ENCODE measurements around the gene BMP15.

The BMP15 gene

GRCh38 chrX:50920132-50920531, 9.6 kb downstream of the BMP15 start:
- peak; percentile 24 for DNase-seq (ENCODE audit: low read depth)
- no peak overlapping the region for H3K4me3 ChIP-seq (ENCODE audit: control insufficient read depth, low read depth, low read length)
- TF ChIP-seq, protein P1, sequence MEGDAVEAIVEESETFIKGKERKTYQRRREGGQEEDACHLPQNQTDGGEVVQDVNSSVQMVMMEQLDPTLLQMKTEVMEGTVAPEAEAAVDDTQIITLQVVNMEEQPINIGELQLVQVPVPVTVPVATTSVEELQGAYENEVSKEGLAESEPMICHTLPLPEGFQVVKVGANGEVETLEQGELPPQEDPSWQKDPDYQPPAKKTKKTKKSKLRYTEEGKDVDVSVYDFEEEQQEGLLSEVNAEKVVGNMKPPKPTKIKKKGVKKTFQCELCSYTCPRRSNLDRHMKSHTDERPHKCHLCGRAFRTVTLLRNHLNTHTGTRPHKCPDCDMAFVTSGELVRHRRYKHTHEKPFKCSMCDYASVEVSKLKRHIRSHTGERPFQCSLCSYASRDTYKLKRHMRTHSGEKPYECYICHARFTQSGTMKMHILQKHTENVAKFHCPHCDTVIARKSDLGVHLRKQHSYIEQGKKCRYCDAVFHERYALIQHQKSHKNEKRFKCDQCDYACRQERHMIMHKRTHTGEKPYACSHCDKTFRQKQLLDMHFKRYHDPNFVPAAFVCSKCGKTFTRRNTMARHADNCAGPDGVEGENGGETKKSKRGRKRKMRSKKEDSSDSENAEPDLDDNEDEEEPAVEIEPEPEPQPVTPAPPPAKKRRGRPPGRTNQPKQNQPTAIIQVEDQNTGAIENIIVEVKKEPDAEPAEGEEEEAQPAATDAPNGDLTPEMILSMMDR (conservative IDR thresholded peaks at IDR 0.05; ENCODE audit: control insufficient read depth, insufficient read depth, low read depth, low read length): peak; percentile 44

DNA sequence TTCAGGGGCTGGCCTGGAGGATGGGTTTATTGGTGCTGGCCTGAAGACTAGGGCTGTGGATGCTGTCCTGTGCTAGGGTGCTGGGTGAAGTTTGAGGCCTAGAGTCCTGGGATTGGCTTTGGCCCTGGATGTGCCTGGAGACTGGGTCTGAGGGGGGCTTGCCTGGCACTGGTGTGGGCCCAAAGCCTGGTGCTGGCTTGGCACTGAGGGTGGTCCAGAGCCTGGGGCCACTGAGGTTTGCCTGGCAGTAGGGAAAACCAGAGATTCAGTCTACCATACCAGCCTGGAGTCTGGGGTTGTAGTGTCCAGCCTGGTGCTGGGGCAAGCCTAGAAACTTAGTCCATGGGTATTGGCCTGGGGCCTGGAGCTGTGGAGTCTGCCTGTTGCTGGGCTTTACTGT, 16.6 kb downstream of the BMP15 start:
- DNase-seq (ENCODE audit: low read depth): no peak
- TF ChIP-seq, protein P1 (conservative IDR thresholded peaks at IDR 0.05; ENCODE audit: control insufficient read depth, insufficient read depth, low read depth, low read length): no peak
- H3K4me3 ChIP-seq (ENCODE audit: control insufficient read depth, low read depth, low read length): no peak overlapping the region

DNA sequence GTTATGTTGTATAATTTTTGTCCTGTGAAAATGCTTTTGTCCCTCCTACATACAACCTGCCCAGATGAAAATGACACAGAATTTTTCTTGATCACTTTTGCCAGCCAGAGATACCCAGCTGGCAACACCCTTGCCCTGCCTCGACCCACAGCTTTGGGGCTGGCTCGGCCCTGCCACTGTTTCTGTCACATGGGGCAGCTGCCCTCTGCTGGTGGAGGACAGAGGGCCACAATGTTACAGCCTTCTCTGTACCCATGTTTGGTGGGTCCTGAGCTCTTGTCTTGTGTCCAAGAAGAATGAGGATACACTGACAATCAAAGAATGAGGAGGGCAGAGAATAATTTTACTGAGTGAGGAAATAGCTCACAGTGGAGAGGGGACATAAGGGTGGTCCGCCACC, 31.1 kb downstream of the BMP15 start:
- DNase-seq (ENCODE audit: low read depth): no peak
- no peak overlapping the region for H3K4me3 ChIP-seq (ENCODE audit: control insufficient read depth, low read depth, low read length)
- TF ChIP-seq, protein P1 (conservative IDR thresholded peaks at IDR 0.05; ENCODE audit: control insufficient read depth, insufficient read depth, low read depth, low read length): peak; percentile 37

DNA sequence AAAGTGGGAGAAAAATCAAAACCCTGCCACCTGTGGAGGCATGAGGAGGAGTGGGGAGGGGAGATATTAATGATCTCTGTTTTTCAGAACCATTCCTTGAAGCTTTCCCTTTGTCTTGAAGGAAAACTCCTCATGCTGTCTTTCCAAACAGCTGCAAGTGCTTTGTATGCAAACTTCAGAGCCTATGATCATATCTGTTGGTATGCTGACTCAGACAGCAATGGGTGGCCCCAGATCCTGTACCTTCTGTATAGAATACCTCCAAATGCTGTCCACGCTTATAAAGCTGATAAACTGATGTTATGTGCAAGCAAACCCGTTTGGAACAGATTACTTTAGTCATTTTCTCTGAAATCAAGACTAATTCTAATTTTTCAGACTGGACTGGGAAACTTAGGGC, 31.9 kb downstream of the BMP15 start:
- TF ChIP-seq, protein P1 (conservative IDR thresholded peaks at IDR 0.05; ENCODE audit: control insufficient read depth, insufficient read depth, low read depth, low read length): no peak
- DNase-seq (ENCODE audit: low read depth): no peak
- no peak overlapping the region for H3K4me3 ChIP-seq (ENCODE audit: control insufficient read depth, low read depth, low read length)

- DNase-seq (ENCODE audit: low read depth): no peak
- TF ChIP-seq, protein P1 (conservative IDR thresholded peaks at IDR 0.05; ENCODE audit: control insufficient read depth, insufficient read depth, low read depth, low read length): no peak
Observed at GRCh38 chrX:50952406-50952805, 41.9 kb downstream of the BMP15 start.

DNA sequence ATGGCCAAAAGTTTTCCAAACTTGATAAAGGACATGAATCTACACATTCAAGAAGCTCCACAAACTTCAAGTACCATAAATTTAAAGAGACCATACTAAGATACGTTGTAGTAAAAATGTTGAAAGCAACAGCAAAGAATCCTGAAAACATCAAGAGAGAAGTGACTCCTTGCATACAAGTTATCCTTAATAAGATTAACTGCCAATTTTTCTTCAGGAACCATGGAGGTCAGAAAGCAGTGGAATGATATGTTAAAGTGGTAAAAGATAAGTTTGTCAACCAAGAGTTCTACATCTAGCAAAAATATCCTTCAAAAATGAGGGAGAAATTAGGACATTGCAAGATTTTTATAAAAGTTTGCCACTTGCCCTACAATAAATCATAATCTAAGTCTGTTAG, 43.3 kb downstream of the BMP15 start:
- TF ChIP-seq, protein P1 (conservative IDR thresholded peaks at IDR 0.05; ENCODE audit: control insufficient read depth, insufficient read depth, low read depth, low read length): no peak
- H3K4me3 ChIP-seq (ENCODE audit: control insufficient read depth, low read depth, low read length): no peak overlapping the region
- DNase-seq (ENCODE audit: low read depth): no peak

More at GRCh38 chrX:50952406-50952805, 41.9 kb downstream of the BMP15 start:
- no peak overlapping the region for H3K4me3 ChIP-seq (ENCODE audit: control insufficient read depth, low read depth, low read length)

DNA sequence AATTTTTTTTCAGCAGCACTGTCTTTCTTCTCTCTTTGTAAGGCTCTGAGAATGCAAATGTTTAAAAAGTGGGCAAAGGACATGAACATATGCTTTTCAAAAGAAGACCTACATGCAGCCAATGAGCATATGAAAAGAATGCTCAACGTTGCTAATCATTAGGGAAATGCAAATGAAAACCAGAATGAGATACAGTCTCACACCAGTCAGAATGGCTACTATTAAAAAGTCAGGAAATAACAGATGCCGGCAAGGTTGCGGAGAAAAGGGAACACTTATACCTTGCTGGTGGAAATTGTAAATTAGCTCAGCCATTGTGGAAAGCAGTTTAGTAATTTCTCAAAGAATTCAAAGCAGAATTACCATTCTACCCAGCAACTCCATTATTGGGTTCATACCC, 51.6 kb downstream of the BMP15 start:
- DNase-seq (ENCODE audit: low read depth): no peak
- H3K4me3 ChIP-seq (ENCODE audit: control insufficient read depth, low read depth, low read length): no peak overlapping the region
- TF ChIP-seq, protein P1 (conservative IDR thresholded peaks at IDR 0.05; ENCODE audit: control insufficient read depth, insufficient read depth, low read depth, low read length): no peak

Measured in fibroblast of mammary gland (primary cell).